Keratinocyte (primary cell): ENCODE measurements around the gene HRNR.

Experiments used
- EZH2 ChIP-seq: IDR thresholded peaks from one replicate; pipeline ENCODE4 v1.6.1; 2012; ENCODE audit warnings: inconsistent platforms, mild to moderate bottlenecking, low read length, moderate library complexity
- TF ChIP-seq, protein P1 (sequence below), 3 experiments: IDR thresholded peaks in 1 of 3; conservative IDR thresholded peaks in 1 of 3; optimal IDR thresholded peaks in 1 of 3; 2 replicates in 2 of 3; 3 replicates in 1 of 3; pipeline versions ENCODE3 to v1.5.1; 2011; ENCODE audit warnings: low read length in 3 of 3, mild to moderate bottlenecking in 3 of 3, moderate library complexity in 2 of 3, control low read depth in 1 of 3, inconsistent platforms in 1 of 3; ENCODE audit not compliant: insufficient read depth in 2 of 3; ENCODE audit errors: extremely low read depth in 1 of 3

DNA sequence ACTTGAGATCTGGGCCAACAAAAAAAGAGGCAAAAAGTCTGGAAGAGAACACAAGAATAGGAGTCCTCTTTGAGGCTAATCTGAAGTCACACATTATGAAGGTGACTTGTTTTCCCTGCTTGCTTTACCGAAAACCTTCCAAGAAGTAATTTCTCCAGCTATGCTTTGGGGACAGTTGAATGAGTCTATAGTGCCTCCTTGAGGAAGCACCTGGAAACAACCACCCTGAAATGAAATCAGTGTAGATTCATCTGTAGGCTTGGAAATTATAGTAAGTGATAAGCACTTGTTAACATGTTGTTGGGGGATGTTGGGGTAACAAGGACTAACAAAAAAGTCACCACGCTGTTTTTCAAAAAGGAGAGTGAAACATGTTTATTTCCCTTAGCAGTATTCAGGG lies 41.6 kb downstream of the HRNR start:
- TF ChIP-seq, protein P1, sequence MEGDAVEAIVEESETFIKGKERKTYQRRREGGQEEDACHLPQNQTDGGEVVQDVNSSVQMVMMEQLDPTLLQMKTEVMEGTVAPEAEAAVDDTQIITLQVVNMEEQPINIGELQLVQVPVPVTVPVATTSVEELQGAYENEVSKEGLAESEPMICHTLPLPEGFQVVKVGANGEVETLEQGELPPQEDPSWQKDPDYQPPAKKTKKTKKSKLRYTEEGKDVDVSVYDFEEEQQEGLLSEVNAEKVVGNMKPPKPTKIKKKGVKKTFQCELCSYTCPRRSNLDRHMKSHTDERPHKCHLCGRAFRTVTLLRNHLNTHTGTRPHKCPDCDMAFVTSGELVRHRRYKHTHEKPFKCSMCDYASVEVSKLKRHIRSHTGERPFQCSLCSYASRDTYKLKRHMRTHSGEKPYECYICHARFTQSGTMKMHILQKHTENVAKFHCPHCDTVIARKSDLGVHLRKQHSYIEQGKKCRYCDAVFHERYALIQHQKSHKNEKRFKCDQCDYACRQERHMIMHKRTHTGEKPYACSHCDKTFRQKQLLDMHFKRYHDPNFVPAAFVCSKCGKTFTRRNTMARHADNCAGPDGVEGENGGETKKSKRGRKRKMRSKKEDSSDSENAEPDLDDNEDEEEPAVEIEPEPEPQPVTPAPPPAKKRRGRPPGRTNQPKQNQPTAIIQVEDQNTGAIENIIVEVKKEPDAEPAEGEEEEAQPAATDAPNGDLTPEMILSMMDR (optimal IDR thresholded peaks at IDR 0.05 in 1 of 3, IDR thresholded peaks at IDR 0.05 in 1 of 3, conservative IDR thresholded peaks at IDR 0.05 in 1 of 3; ENCODE audit: extremely low read depth in 1 of 3, insufficient read depth in 2 of 3, low read length in 3 of 3) = peak; percentile 53 to 82 (median 70)
- no peak for TF ChIP-seq EZH2
